K562 (cell line): ENCODE data around the gene ABCA1. TPM values are rescaled to one million over a fixed set of nuclear protein-coding genes. Genes with fewer than 3 reads are reported as not detected.

Source experiments
- ATAC-seq: fragments of 200-7000 bp; cut with Tn5 transposase; 3 replicates; pipeline ENCODE4 v1.9.1; 2020; ENCODE audit warnings: moderate library complexity
- BruUV-seq: library from RNA; stranded (reverse); fragments of 400-500 nt; replicated peaks from 2 replicates; lab custom pipeline; 2021; lab: Mats Ljungman, UMichigan
- CTCF ChIA-PET: fragments of 300-600 bp; formaldehyde crosslinking; extraction: SDS; loops from one replicate; lab custom pipeline; 2021; ENCODE audit warnings: low intra/inter-chr PET ratio; lab: Yijun Ruan, JAX
- POLR2A ChIA-PET: fragments of 300-600, 350-650 bp; sonication (Branson Sonifier 250); formaldehyde crosslinking; extraction: SDS; loops from one replicate; lab custom pipeline; 2021; ENCODE audit warnings: antibody characterized with exemption, inconsistent platforms; lab: Yijun Ruan, JAX
- DNase-seq, 4 experiments: peaks; one replicate each; pipeline versions ENCODE4 v3.0.0 to v3.0.0-alpha.2; 2011 to 2018; ENCODE audit warnings: low spot score in 3 of 4, mixed read lengths in 3 of 4; ENCODE audit errors: extremely low read depth in 1 of 4
- FAIRE-seq: peaks from 2 replicates; lab custom pipeline; 2011; peaks lifted over from hg19 to GRCh38; lab: Jason Lieb, UNC
- H2AFZ ChIP-seq: 2 replicates; pipeline ENCODE4 v1.6.0; 2011; ENCODE audit warnings: low read depth, low read length, control low read depth, inconsistent platforms
- H3K27ac ChIP-seq: fragments of 200-600 bp; 3 replicates; pipeline ENCODE4 v1.8.0; 2011; ENCODE audit warnings: low read depth, mild to moderate bottlenecking, control low read depth, inconsistent platforms, low read length, moderate library complexity, mixed read lengths; ENCODE audit errors: extremely low read depth
- H3K27me3 ChIP-seq, 2 experiments: fragments of 300-600 bp in 1 of 2; 2 replicates in 1 of 2; 3 replicates in 1 of 2; pipeline versions ENCODE4 v1.6.0 to v1.8.0; 2011; ENCODE audit warnings: inconsistent platforms in 2 of 2, low read length in 2 of 2, mild to moderate bottlenecking in 1 of 2, mixed read lengths in 1 of 2, moderate library complexity in 1 of 2; ENCODE audit not compliant: control insufficient read depth in 2 of 2, insufficient read depth in 2 of 2
- H3K36me3 ChIP-seq: fragments of 300-600 bp; 3 replicates; pipeline ENCODE4 v1.8.0; 2011; ENCODE audit warnings: mild to moderate bottlenecking, low read length, inconsistent platforms; ENCODE audit not compliant: control insufficient read depth, insufficient read depth
- H3K4me1 ChIP-seq, 2 experiments: fragments of 200-600 bp in 1 of 2; replicated peaks in 1 of 2; 2 replicates in 1 of 2; 3 replicates in 1 of 2; pipeline versions ENCODE4 v1.5.1 to v1.8.0; 2011; ENCODE audit warnings: inconsistent platforms in 2 of 2, low read length in 2 of 2, mild to moderate bottlenecking in 1 of 2, mixed read lengths in 1 of 2, moderate library complexity in 1 of 2; ENCODE audit not compliant: control insufficient read depth in 2 of 2, insufficient read depth in 2 of 2
- H3K4me2 ChIP-seq: 2 replicates; pipeline ENCODE4 v1.6.1; 2011; ENCODE audit warnings: low read length, control low read depth, inconsistent platforms, mixed read lengths; ENCODE audit not compliant: insufficient read depth
- H3K4me3 ChIP-seq: fragments of 200-600 bp; sonication (generic), shearing (Covaris generic); 2 replicates; pipeline ENCODE4 v1.5.1; 2016; ENCODE audit warnings: control low read depth, inconsistent platforms
- H3K79me2 ChIP-seq: fragments of 200-600 bp; 3 replicates; pipeline ENCODE4 v1.8.0; 2011; ENCODE audit warnings: low read length, inconsistent platforms; ENCODE audit not compliant: control insufficient read depth, insufficient read depth
- H3K9ac ChIP-seq, 2 experiments: 2 replicates each; pipeline versions ENCODE4 v1.6.0 to v1.6.1; 2011; ENCODE audit warnings: low read depth in 2 of 2, low read length in 2 of 2, control low read depth in 1 of 2, inconsistent platforms in 1 of 2, mild to moderate bottlenecking in 1 of 2, mixed read lengths in 1 of 2; ENCODE audit not compliant: insufficient read depth in 1 of 2
- H3K9me1 ChIP-seq: one replicate; pipeline ENCODE4 v1.6.0; 2011; ENCODE audit warnings: inconsistent platforms, mild to moderate bottlenecking, low read length, moderate library complexity; ENCODE audit not compliant: control insufficient read depth, insufficient read depth
- H3K9me3 ChIP-seq: replicated peaks from 2 replicates; pipeline ENCODE4 v1.5.1; 2011; ENCODE audit warnings: low read depth, low read length, inconsistent platforms; ENCODE audit not compliant: control insufficient read depth, insufficient read depth
- H4K20me1 ChIP-seq: replicated peaks from 2 replicates; pipeline ENCODE4 v1.6.1; 2011; ENCODE audit warnings: low read length, inconsistent platforms, mixed read lengths; ENCODE audit not compliant: control insufficient read depth, insufficient read depth
- WGBS: fragments of 100-300 bp; shearing (Covaris generic); methylation state at CpG from one replicate; pipeline ENCODE4 v1.1.6; 2016; ENCODE audit warnings: low coverage, mixed read lengths; ENCODE audit not compliant: insufficient coverage; ENCODE audit errors: missing lambda C conversion rate; 5-methylcytosine and 5-hydroxymethylcytosine counted together
- in situ Hi-C: fragments of 300-500 bp; cut with MboI; formaldehyde crosslinking; loops from 4 replicates; pipeline ENCODE4 v1.15.0; 2018; ENCODE audit warnings: inconsistent platforms, mixed read lengths
- intact Hi-C: fragments of 100-400 bp; cut with micrococcal nuclease; formaldehyde crosslinking; loops from 2 replicates; pipeline ENCODE4 v1.14.2; 2022
- polyA plus RNA-seq, 8 experiments: library from polyadenylated mRNA; depleted of rRNA in 4 of 8; stranded (reverse) in 5 of 8; unstranded in 3 of 8; fragments of >200 nt; fragmentation: Nextera tagmentation in 2 of 8; fragmentation: Illumina TruSeq in 1 of 8; extraction: Ambion mirVana in 2 of 8; extraction: Trizol in 1 of 8; gene quantifications; 2 replicates each; pipeline versions ENCODE4 v1.2.1 to v1.2.3, GENCODE V29; 2011 to 2014; ENCODE audit warnings: inconsistent platforms in 1 of 8, missing spikeins in 1 of 8
- total RNA-seq, 7 experiments: library from RNA; depleted of rRNA in 6 of 7; stranded (reverse); fragments of >200 nt in 6 of 7; fragmentation: Illumina TruSeq in 2 of 7; extraction: Trizol in 2 of 7; gene quantifications; 2 replicates each; pipeline versions ENCODE4 v1.2.1 to v1.2.3, GENCODE V29; 2011 to 2021; ENCODE audit warnings: low replicate concordance in 1 of 7
- TF ChIP-seq, protein P1 (sequence below), 2 experiments: fragments of 150-350 bp in 1 of 2; IDR thresholded peaks; 2 replicates each; pipeline ENCODE4 v1.6.1; 2012 to 2016; ENCODE audit warnings: low read depth in 2 of 2, low read length in 2 of 2, mild to moderate bottlenecking in 1 of 2, moderate library complexity in 1 of 2

Gene ABCA1
- total and polyA plus RNA-seq, 9 of the 15 experiments (the other 6 are each of a cell fraction or from before 2014, with no cell fraction given), result under 0.01 to 0.18 (median 0.02) TPM; not detected in 5

DNA sequence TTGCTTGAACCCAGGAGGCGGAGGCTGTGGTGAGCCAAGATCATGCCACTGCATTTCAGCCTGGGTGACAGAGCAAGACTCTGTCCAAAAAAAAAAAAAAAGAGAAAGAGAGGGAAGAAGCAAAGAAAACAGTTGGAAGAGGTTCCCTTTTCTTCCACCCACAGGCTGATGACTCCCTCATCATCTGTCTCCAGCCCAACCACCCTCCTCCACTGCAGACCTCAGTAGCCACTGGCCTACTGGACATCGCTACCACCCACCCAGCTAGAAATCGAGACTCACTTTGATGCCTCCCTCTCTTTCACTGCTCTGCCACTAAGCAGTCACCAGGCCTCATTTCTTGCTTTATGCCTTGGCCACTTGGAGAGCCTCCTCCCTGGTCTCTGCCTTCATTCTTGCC lies 92.8 kb downstream of the ABCA1 start:
- no peaks in the 10 kb centered on the region for H3K9me3 ChIP-seq
- no peak overlapping the region for H3K4me2 ChIP-seq
- H3K4me1 ChIP-seq, result no peaks in the 10 kb centered on the region
- no peak for DNase-seq
- H3K9ac ChIP-seq, result no peak overlapping the region
- no peak overlapping the region for H3K27ac ChIP-seq
- no peak overlapping the region for H2AFZ ChIP-seq
- in situ Hi-C loops, result no loop called here
- CTCF ChIA-PET, result no interaction called here
- no peaks in the 10 kb centered on the region for H3K79me2 ChIP-seq
- POLR2A ChIA-PET, result interaction anchor here (0.8 kb wide), 1 partner anchor 9 kb away, joined by 4 read pairs; no protein-coding TSS in a partner anchor
- H3K27me3 ChIP-seq, result peaks cover 4 to 29% of the 10 kb centered on the region in 2 experiments; a peak in 4 of 5 replicates
- FAIRE-seq, result no peak
- H4K20me1 ChIP-seq, result no peaks in the 10 kb centered on the region; the same call in 1 of the 2 replicates
- BruUV-seq, result no TSS peak
- H3K36me3 ChIP-seq, result no peaks in the 10 kb centered on the region
- intact Hi-C loops, result no loop called here
- no peak overlapping the region for H3K4me3 ChIP-seq
- TF ChIP-seq, protein P1, sequence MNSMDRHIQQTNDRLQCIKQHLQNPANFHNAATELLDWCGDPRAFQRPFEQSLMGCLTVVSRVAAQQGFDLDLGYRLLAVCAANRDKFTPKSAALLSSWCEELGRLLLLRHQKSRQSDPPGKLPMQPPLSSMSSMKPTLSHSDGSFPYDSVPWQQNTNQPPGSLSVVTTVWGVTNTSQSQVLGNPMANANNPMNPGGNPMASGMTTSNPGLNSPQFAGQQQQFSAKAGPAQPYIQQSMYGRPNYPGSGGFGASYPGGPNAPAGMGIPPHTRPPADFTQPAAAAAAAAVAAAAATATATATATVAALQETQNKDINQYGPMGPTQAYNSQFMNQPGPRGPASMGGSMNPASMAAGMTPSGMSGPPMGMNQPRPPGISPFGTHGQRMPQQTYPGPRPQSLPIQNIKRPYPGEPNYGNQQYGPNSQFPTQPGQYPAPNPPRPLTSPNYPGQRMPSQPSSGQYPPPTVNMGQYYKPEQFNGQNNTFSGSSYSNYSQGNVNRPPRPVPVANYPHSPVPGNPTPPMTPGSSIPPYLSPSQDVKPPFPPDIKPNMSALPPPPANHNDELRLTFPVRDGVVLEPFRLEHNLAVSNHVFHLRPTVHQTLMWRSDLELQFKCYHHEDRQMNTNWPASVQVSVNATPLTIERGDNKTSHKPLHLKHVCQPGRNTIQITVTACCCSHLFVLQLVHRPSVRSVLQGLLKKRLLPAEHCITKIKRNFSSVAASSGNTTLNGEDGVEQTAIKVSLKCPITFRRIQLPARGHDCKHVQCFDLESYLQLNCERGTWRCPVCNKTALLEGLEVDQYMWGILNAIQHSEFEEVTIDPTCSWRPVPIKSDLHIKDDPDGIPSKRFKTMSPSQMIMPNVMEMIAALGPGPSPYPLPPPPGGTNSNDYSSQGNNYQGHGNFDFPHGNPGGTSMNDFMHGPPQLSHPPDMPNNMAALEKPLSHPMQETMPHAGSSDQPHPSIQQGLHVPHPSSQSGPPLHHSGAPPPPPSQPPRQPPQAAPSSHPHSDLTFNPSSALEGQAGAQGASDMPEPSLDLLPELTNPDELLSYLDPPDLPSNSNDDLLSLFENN (IDR thresholded peaks at IDR 0.05; ENCODE audit: low read depth in 2 of 2, low read length in 2 of 2), result no peak
- no peaks in the 10 kb centered on the region for H3K9me1 ChIP-seq
- no peak for ATAC-seq
- WGBS, result 0% methylated on average over 2 of the region's 3 CpGs
